Endothelial cell of umbilical vein (primary cell): Measurements from ENCODE around the gene ARHGAP22. TPM values are rescaled to one million over a fixed set of nuclear protein-coding genes. Genes with fewer than 3 reads are reported as not detected.

Experiments used
- BruUV-seq: library from RNA; stranded (reverse); fragments of 400-500 nt; replicated peaks from 2 replicates; lab custom pipeline; 2021; lab: Mats Ljungman, UMichigan
- CTCF ChIA-PET: fragments of 300-600, 350-600 bp; sonication (Branson Sonifier 250); formaldehyde crosslinking; loops from one replicate; lab custom pipeline; 2021; ENCODE audit warnings: antibody characterized with exemption, inconsistent platforms; lab: Charles Lee
- POLR2A ChIA-PET: fragments of 300-600, 350-600 bp; sonication (Branson Sonifier 250); formaldehyde crosslinking; loops from one replicate; lab custom pipeline; 2021; ENCODE audit warnings: antibody characterized with exemption, inconsistent platforms; lab: Charles Lee
- DNase-seq: peaks from one replicate; pipeline ENCODE4 v3.0.0-alpha.2; 2011; ENCODE audit warnings: low read depth, low spot score
- FAIRE-seq: peaks from 2 replicates; lab custom pipeline; 2011; peaks lifted over from hg19 to GRCh38; lab: Jason Lieb, UNC
- H2AFZ ChIP-seq: 2 replicates; pipeline ENCODE4 v1.6.0; 2012; ENCODE audit warnings: low read depth, low read length, control low read depth, inconsistent platforms
- H3K27ac ChIP-seq: 2 replicates; pipeline ENCODE4 v1.5.1; 2011; ENCODE audit warnings: low read depth, mild to moderate bottlenecking, control low read depth, low read length, moderate library complexity; ENCODE audit not compliant: insufficient read depth
- H3K27me3 ChIP-seq, 2 experiments: 2 replicates each; pipeline versions ENCODE4 v1.6.0 to v1.6.1; 2011; ENCODE audit warnings: low read length in 2 of 2, mixed read lengths in 1 of 2; ENCODE audit not compliant: control insufficient read depth in 2 of 2, insufficient read depth in 2 of 2
- H3K36me3 ChIP-seq, 2 experiments: 2 replicates in 1 of 2; 3 replicates in 1 of 2; pipeline ENCODE4 v1.5.1; 2011; ENCODE audit warnings: low read length in 2 of 2, mild to moderate bottlenecking in 1 of 2, moderate library complexity in 1 of 2; ENCODE audit not compliant: control insufficient read depth in 2 of 2, insufficient read depth in 2 of 2; ENCODE audit errors: extremely low read depth in 1 of 2
- H3K4me1 ChIP-seq: 3 replicates; pipeline ENCODE4 v1.5.1; 2011; ENCODE audit warnings: mild to moderate bottlenecking, low read length; ENCODE audit not compliant: control insufficient read depth, insufficient read depth; ENCODE audit errors: extremely low read depth
- H3K4me2 ChIP-seq: 2 replicates; pipeline ENCODE4 v1.6.1; 2011; ENCODE audit warnings: low read length, control low read depth, mixed read lengths; ENCODE audit not compliant: insufficient read depth
- H3K4me3 ChIP-seq, 3 experiments: fragments of 200-600 bp in 1 of 3; sonication (generic), shearing (Covaris generic) in 1 of 3; replicated peaks in 1 of 3; 2 replicates each; pipeline ENCODE4 v1.5.1; 2011 to 2016; ENCODE audit warnings: control low read depth in 3 of 3, low read length in 3 of 3, mild to moderate bottlenecking in 2 of 3, inconsistent platforms in 1 of 3, low read depth in 1 of 3, moderate library complexity in 1 of 3; ENCODE audit not compliant: insufficient read depth in 1 of 3
- H3K79me2 ChIP-seq: 2 replicates; pipeline ENCODE4 v1.6.0; 2012; ENCODE audit warnings: low read length, inconsistent platforms; ENCODE audit not compliant: control insufficient read depth, insufficient read depth
- H3K9ac ChIP-seq: replicated peaks from 2 replicates; pipeline ENCODE3; 2011; ENCODE audit warnings: low read length, control low read depth; ENCODE audit not compliant: insufficient read depth; ENCODE audit errors: extremely low read depth
- H3K9me1 ChIP-seq: replicated peaks from 3 replicates; pipeline ENCODE4 v1.6.0; 2011; ENCODE audit warnings: mild to moderate bottlenecking, low read length; ENCODE audit not compliant: control insufficient read depth, insufficient read depth; ENCODE audit errors: extremely low read depth
- H3K9me3 ChIP-seq: replicated peaks from 2 replicates; pipeline ENCODE4 v1.5.1; 2012; ENCODE audit warnings: low read length, inconsistent platforms; ENCODE audit not compliant: control insufficient read depth, insufficient read depth
- H4K20me1 ChIP-seq: replicated peaks from 2 replicates; pipeline ENCODE3; 2011; ENCODE audit warnings: mild to moderate bottlenecking, low read length; ENCODE audit not compliant: control insufficient read depth, insufficient read depth; ENCODE audit errors: extremely low read depth
- CTCF ChIP-seq, 2 donors: IDR thresholded peaks; 1 replicate in 1 of 2; 2 replicates in 1 of 2; pipeline ENCODE4 v1.5.1; 2011; ENCODE audit warnings: low read length in 2 of 2, mild to moderate bottlenecking in 2 of 2, moderate library complexity in 2 of 2, control low read depth in 1 of 2, inconsistent platforms in 1 of 2, low read depth in 1 of 2; ENCODE audit not compliant: insufficient read depth in 1 of 2; ENCODE audit errors: extremely low read depth in 1 of 2
- EZH2 ChIP-seq: IDR thresholded peaks from 2 replicates; pipeline ENCODE4 v1.6.1; 2012; ENCODE audit warnings: borderline replicate concordance, low read depth, mild to moderate bottlenecking, moderate library complexity, low read length, inconsistent platforms; ENCODE audit not compliant: severe bottlenecking
- FOS ChIP-seq: IDR thresholded peaks from 2 replicates; pipeline ENCODE4 v1.6.1; 2011; ENCODE audit warnings: mild to moderate bottlenecking, low read length, moderate library complexity, borderline replicate concordance; ENCODE audit not compliant: insufficient read depth
- GATA2 ChIP-seq: IDR thresholded peaks from 2 replicates; pipeline ENCODE4 v1.7.0; 2011; ENCODE audit warnings: low read depth, mild to moderate bottlenecking, moderate library complexity, mixed read lengths, low read length; ENCODE audit not compliant: insufficient read length, insufficient read depth
- JUN ChIP-seq: IDR thresholded peaks from 2 replicates; pipeline ENCODE4 v1.6.1; 2011; ENCODE audit warnings: borderline replicate concordance, low read depth; ENCODE audit not compliant: insufficient read length, insufficient read depth
- MYC ChIP-seq: IDR thresholded peaks from one replicate; pipeline ENCODE4 v1.6.1; 2011; ENCODE audit warnings: mild to moderate bottlenecking, low read depth, low read length
- POLR2A ChIP-seq: IDR thresholded peaks from 2 replicates; pipeline ENCODE4 v1.6.1; 2012; ENCODE audit warnings: low read depth, mild to moderate bottlenecking, control low read depth, low read length
- POLR2AphosphoS5 ChIP-seq: IDR thresholded peaks from 2 replicates; pipeline ENCODE4 v1.6.1; 2012; ENCODE audit warnings: low read depth, mild to moderate bottlenecking, control low read depth, low read length, moderate library complexity; ENCODE audit not compliant: insufficient read depth
- dilution Hi-C: fragments of 300-500 bp; cut with MboI; formaldehyde crosslinking; loops from one replicate; pipeline ENCODE4 v1.15.0; 2019; ENCODE audit warnings: low sequenced_read_pairs; ENCODE audit not compliant: extremely low pct_ligation_motif_present
- intact Hi-C: fragments of 100-400 bp; cut with micrococcal nuclease; formaldehyde crosslinking; loops from one replicate; pipeline ENCODE4 v1.10.0; 2022
- polyA plus RNA-seq, 4 experiments: library from polyadenylated mRNA; depleted of rRNA in 3 of 4; stranded (reverse) in 3 of 4; unstranded in 1 of 4; fragments of >200 nt; gene quantifications; 2 replicates each; pipeline versions ENCODE4 v1.2.1 to v1.2.3, GENCODE V29; 2011 to 2012; ENCODE audit warnings: missing spikeins in 1 of 4
- total RNA-seq: library from RNA; stranded (reverse); gene quantifications from 2 replicates; pipeline ENCODE4 v1.2.3, GENCODE V29; 2021
- TF ChIP-seq, protein P1 (sequence below): IDR thresholded peaks from 2 replicates; pipeline ENCODE4 v1.6.1; 2011; ENCODE audit not compliant: insufficient read depth, insufficient read length

ARHGAP22 gene
- total and polyA plus RNA-seq, 2 donors (not counting 3 experiments of a cell fraction or from before 2014, with no cell fraction given), result 8.6 to 50.3 TPM

DNA sequence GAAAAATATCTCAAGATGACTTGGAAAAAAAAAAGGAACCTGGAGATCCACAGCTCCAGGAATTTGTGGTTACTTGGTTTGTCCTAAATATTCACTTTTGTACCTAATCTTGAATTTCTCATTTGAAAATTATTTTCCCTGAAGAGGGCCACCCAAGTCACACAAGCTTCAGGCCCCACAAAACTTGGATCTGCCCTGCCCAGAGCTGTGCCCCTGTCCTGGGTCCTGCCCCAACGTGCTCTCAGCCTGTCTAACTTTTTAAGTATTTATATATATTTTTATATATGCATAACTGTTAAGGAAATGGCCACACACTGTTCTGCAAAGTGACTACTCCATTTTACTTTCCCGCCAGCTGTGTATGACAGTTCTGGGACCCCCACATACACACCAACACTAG, 123.5 kb downstream of the ARHGAP22 start:
- H3K36me3 ChIP-seq, result no peaks in the 10 kb centered on the region
- no peaks in the 10 kb centered on the region for H3K9me3 ChIP-seq
- no peak overlapping the region for H3K9ac ChIP-seq
- no peak overlapping the region for H3K4me3 ChIP-seq
- H3K27ac ChIP-seq, result no peak overlapping the region
- H3K27me3 ChIP-seq, result no peaks in the 10 kb centered on the region
- no peak overlapping the region for H3K4me2 ChIP-seq
- no TSS peak for BruUV-seq
- no peaks in the 10 kb centered on the region for H3K79me2 ChIP-seq
- TF ChIP-seq CTCF (IDR thresholded peaks at IDR 0.05; ENCODE audit: extremely low read depth in 1 of 2, insufficient read depth in 1 of 2, low read depth in 1 of 2, low read length in 2 of 2), result no peak
- TF ChIP-seq FOS, result no peak
- no peak for TF ChIP-seq GATA2
- TF ChIP-seq JUN, result no peak
- no peak for TF ChIP-seq POLR2A
- no peak for TF ChIP-seq POLR2AphosphoS5
- no peak for TF ChIP-seq MYC
- TF ChIP-seq, protein P1, sequence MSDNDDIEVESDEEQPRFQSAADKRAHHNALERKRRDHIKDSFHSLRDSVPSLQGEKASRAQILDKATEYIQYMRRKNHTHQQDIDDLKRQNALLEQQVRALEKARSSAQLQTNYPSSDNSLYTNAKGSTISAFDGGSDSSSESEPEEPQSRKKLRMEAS, result no peak
- TF ChIP-seq EZH2, result no peak
- FAIRE-seq, result no peak
- intact Hi-C loops, result no loop called here
- no peaks in the 10 kb centered on the region for H4K20me1 ChIP-seq
- dilution Hi-C loops, result no loop called here
- H3K9me1 ChIP-seq, result no peaks in the 10 kb centered on the region
- no peak for DNase-seq
- POLR2A ChIA-PET, result no interaction called here
- CTCF ChIA-PET, result interaction anchor here (1.3 kb wide), 1 partner anchor 21 kb away, joined by 3 read pairs; no protein-coding TSS in a partner anchor
- no peak overlapping the region for H2AFZ ChIP-seq
- peaks cover 12% of the 10 kb centered on the region for H3K4me1 ChIP-seq
